Right lobe of liver (tissue), 4 donors: Measurements from ENCODE around the gene FGF14.

Experiments used
- POLR2A ChIP-seq: fragments of 450-650 bp; IDR thresholded peaks from one replicate; pipeline ENCODE4 v1.6.1; 2017; ENCODE audit warnings: antibody characterized with exemption, mild to moderate bottlenecking
- TF ChIP-seq, protein P1 (sequence below), 4 donors: fragments of 200-600 bp in 3 of 4; fragments of 450-650 bp in 1 of 4; IDR thresholded peaks; one replicate each; pipeline versions ENCODE4 v1.5.1 to v1.8.0; 2016 to 2022; ENCODE audit warnings: antibody characterized with exemption in 4 of 4, mild to moderate bottlenecking in 2 of 4
- donor health status: DM: no; HTN: no; CAD: no.
- donor health status: DM: no; HTN: no; CAD: no.
- donor health status: DM: no; HTN: yes; CAD: no.

DNA sequence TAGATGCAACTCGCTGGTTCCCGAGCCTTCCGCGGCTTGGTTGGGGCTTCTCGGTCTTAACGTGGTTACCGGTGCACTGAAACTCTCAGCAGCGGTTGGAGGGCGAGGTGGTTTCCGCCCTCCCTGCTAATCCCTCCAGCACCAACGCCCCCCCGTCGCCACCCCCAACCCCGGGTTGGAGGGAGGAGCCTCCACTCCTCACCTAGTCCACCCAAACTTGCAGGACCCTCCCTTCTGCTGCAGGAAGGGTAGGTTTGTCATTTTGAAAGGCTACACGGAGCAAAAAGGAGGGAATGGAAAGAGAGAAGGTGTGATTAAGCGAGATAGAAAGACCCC lies 484.4 kb downstream of the FGF14 start:
- TF ChIP-seq, protein P1, sequence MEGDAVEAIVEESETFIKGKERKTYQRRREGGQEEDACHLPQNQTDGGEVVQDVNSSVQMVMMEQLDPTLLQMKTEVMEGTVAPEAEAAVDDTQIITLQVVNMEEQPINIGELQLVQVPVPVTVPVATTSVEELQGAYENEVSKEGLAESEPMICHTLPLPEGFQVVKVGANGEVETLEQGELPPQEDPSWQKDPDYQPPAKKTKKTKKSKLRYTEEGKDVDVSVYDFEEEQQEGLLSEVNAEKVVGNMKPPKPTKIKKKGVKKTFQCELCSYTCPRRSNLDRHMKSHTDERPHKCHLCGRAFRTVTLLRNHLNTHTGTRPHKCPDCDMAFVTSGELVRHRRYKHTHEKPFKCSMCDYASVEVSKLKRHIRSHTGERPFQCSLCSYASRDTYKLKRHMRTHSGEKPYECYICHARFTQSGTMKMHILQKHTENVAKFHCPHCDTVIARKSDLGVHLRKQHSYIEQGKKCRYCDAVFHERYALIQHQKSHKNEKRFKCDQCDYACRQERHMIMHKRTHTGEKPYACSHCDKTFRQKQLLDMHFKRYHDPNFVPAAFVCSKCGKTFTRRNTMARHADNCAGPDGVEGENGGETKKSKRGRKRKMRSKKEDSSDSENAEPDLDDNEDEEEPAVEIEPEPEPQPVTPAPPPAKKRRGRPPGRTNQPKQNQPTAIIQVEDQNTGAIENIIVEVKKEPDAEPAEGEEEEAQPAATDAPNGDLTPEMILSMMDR (IDR thresholded peaks at IDR 0.05): no peak
- no peak for TF ChIP-seq POLR2A
